H1 (cell line): Measurements from ENCODE around the gene PFN3. TPM values are rescaled to one million over a fixed set of nuclear protein-coding genes. Genes with fewer than 3 reads are reported as not detected.
A peak's percentile ranks its signal among the peaks of the same experiment; 100 is the strongest.

Experiments used
- CTCF ChIA-PET: fragments of 300-600 bp; sonication (Branson Sonifier 250); formaldehyde crosslinking; loops from one replicate; lab custom pipeline; 2021; ENCODE audit not compliant: partially characterized antibody; lab: Charles Lee
- POLR2A ChIA-PET: fragments of 300-600 bp; sonication (Branson Sonifier 250); formaldehyde crosslinking; loops from one replicate; lab custom pipeline; 2021; ENCODE audit warnings: inconsistent platforms; ENCODE audit not compliant: partially characterized antibody; lab: Charles Lee
- DNase-seq, 2 experiments: peaks; one replicate each; pipeline versions ENCODE4 v3.0.0 to v3.0.0-alpha.2; 2010 to 2022; ENCODE audit warnings: low spot score in 2 of 2, low read depth in 1 of 2, mixed read lengths in 1 of 2
- FAIRE-seq: peaks from 2 replicates; lab custom pipeline; 2011; peaks lifted over from hg19 to GRCh38; lab: Jason Lieb, UNC
- H2AFZ ChIP-seq: 2 replicates; pipeline ENCODE4 v1.8.1; 2012; ENCODE audit warnings: low read length, inconsistent platforms
- H2AK5ac ChIP-seq: 2 replicates; pipeline ENCODE4 v1.6.1; 2013; ENCODE audit warnings: low read depth, low read length
- H2BK120ac ChIP-seq: replicated peaks from 2 replicates; pipeline ENCODE3; 2013; ENCODE audit warnings: low read depth, low read length, inconsistent platforms
- H2BK12ac ChIP-seq: 2 replicates; pipeline ENCODE4 v1.6.1; 2013; ENCODE audit warnings: low read depth, low read length
- H2BK15ac ChIP-seq: 2 replicates; pipeline ENCODE4 v1.6.1; 2013; ENCODE audit warnings: low read length
- H2BK20ac ChIP-seq: 2 replicates; pipeline ENCODE4 v1.6.1; 2013; ENCODE audit warnings: low read length
- H2BK5ac ChIP-seq: 2 replicates; pipeline ENCODE4 v1.6.1; 2013; ENCODE audit warnings: low read depth, low read length
- H3K14ac ChIP-seq: 2 replicates; pipeline ENCODE4 v1.6.1; 2013; ENCODE audit warnings: inconsistent platforms; ENCODE audit not compliant: insufficient read length
- H3K18ac ChIP-seq: 2 replicates; pipeline ENCODE4 v1.6.1; 2013; ENCODE audit warnings: low read length; ENCODE audit errors: extremely low read depth
- H3K23ac ChIP-seq: 2 replicates; pipeline ENCODE4 v1.6.1; 2013; ENCODE audit warnings: inconsistent platforms; ENCODE audit not compliant: insufficient read length
- H3K23me2 ChIP-seq: 2 replicates; pipeline ENCODE4 v1.6.1; 2013; ENCODE audit warnings: low read depth, low read length
- H3K27ac ChIP-seq: 2 replicates; pipeline ENCODE4 v1.6.1; 2011; ENCODE audit warnings: low read depth, low read length, inconsistent platforms
- H3K27me3 ChIP-seq, 4 experiments: replicated peaks in 1 of 4; 1 replicate in 1 of 4; 2 replicates in 3 of 4; pipeline versions ENCODE4 v1.6.1 to v1.8.1; 2011 to 2013; ENCODE audit warnings: low read length in 3 of 4, mild to moderate bottlenecking in 3 of 4, inconsistent platforms in 2 of 4, mixed read lengths in 2 of 4, moderate library complexity in 1 of 4; ENCODE audit not compliant: control insufficient read depth in 3 of 4, insufficient read depth in 3 of 4; ENCODE audit errors: extremely low read depth in 1 of 4
- H3K36me3 ChIP-seq, 4 experiments: 2 replicates each; pipeline versions ENCODE4 v1.6.1 to v1.8.1; 2011 to 2013; ENCODE audit warnings: mild to moderate bottlenecking in 4 of 4, low read length in 3 of 4, moderate library complexity in 2 of 4, control low read depth in 1 of 4, inconsistent platforms in 1 of 4; ENCODE audit not compliant: insufficient read depth in 4 of 4, control insufficient read depth in 2 of 4
- H3K4ac ChIP-seq: replicated peaks from 2 replicates; pipeline ENCODE3; 2013; ENCODE audit warnings: low read length, low read depth, mixed read lengths, inconsistent platforms; ENCODE audit not compliant: insufficient read length
- H3K4me1 ChIP-seq, 4 experiments: replicated peaks in 1 of 4; 1 replicate in 1 of 4; 2 replicates in 3 of 4; pipeline versions ENCODE4 v1.6.1 to v1.8.1; 2011 to 2013; ENCODE audit warnings: low read length in 3 of 4, inconsistent platforms in 2 of 4, mixed read lengths in 1 of 4; ENCODE audit not compliant: insufficient read depth in 4 of 4, control insufficient read depth in 3 of 4
- H3K4me2 ChIP-seq, 2 experiments: 2 replicates each; pipeline versions ENCODE4 v1.6.1 to v1.8.1; 2011 to 2013; ENCODE audit warnings: low read depth in 2 of 2, low read length in 2 of 2, control low read depth in 1 of 2, inconsistent platforms in 1 of 2, mild to moderate bottlenecking in 1 of 2; ENCODE audit not compliant: insufficient read depth in 1 of 2
- H3K4me3 ChIP-seq, 4 experiments: fragments of 200-600, 300-600 bp in 1 of 4; sonication (generic), shearing (Covaris generic), sonication (Bioruptor Twin) in 1 of 4; 2 replicates each; pipeline versions ENCODE4 v1.5.1 to v1.8.1; 2011 to 2016; ENCODE audit warnings: low read length in 4 of 4, low read depth in 3 of 4, control low read depth in 2 of 4, inconsistent platforms in 2 of 4, mild to moderate bottlenecking in 2 of 4, mixed read lengths in 1 of 4, moderate library complexity in 1 of 4; ENCODE audit not compliant: insufficient read depth in 2 of 4; ENCODE audit errors: extremely low read depth in 1 of 4
- H3K56ac ChIP-seq: replicated peaks from 2 replicates; pipeline ENCODE3; 2013; ENCODE audit warnings: low read depth, mild to moderate bottlenecking, mixed read lengths, low read length, inconsistent platforms; ENCODE audit not compliant: insufficient read length
- H3K79me1 ChIP-seq: 2 replicates; pipeline ENCODE4 v1.6.1; 2013; ENCODE audit warnings: low read depth, low read length, control low read depth
- H3K79me2 ChIP-seq, 2 experiments: 2 replicates each; pipeline versions ENCODE4 v1.6.1 to v1.8.1; 2012 to 2013; ENCODE audit warnings: low read length in 2 of 2, mild to moderate bottlenecking in 2 of 2, inconsistent platforms in 1 of 2; ENCODE audit not compliant: insufficient read depth in 2 of 2, control insufficient read depth in 1 of 2
- H3K9ac ChIP-seq, 4 experiments: replicated peaks in 1 of 4; 1 replicate in 1 of 4; 2 replicates in 3 of 4; pipeline versions ENCODE4 v1.6.1 to v1.8.1; 2011 to 2013; ENCODE audit warnings: low read depth in 3 of 4, low read length in 3 of 4, control low read depth in 2 of 4, mild to moderate bottlenecking in 2 of 4, moderate library complexity in 2 of 4, inconsistent platforms in 1 of 4; ENCODE audit errors: extremely low read depth in 1 of 4
- H3K9me3 ChIP-seq, 2 experiments: 2 replicates each; pipeline versions ENCODE4 v1.6.1 to v1.8.1; 2012 to 2013; ENCODE audit warnings: mild to moderate bottlenecking in 2 of 2, moderate library complexity in 2 of 2, control low read depth in 1 of 2, inconsistent platforms in 1 of 2, low read depth in 1 of 2, low read length in 1 of 2, mixed read lengths in 1 of 2; ENCODE audit not compliant: insufficient read depth in 2 of 2
- H4K20me1 ChIP-seq, 2 experiments: replicated peaks in 1 of 2; 2 replicates each; pipeline versions ENCODE3 to v1.8.1; 2011 to 2013; ENCODE audit warnings: inconsistent platforms in 2 of 2, low read length in 2 of 2, mild to moderate bottlenecking in 1 of 2; ENCODE audit not compliant: insufficient read depth in 2 of 2, control insufficient read depth in 1 of 2
- H4K5ac ChIP-seq: 2 replicates; pipeline ENCODE4 v1.6.1; 2013; ENCODE audit warnings: low read length, low read depth, mixed read lengths, inconsistent platforms; ENCODE audit not compliant: insufficient read length
- H4K8ac ChIP-seq: 2 replicates; pipeline ENCODE4 v1.8.0; 2013; ENCODE audit warnings: mild to moderate bottlenecking, moderate library complexity, low read length, inconsistent platforms; ENCODE audit not compliant: insufficient read depth; ENCODE audit errors: extremely low read depth
- H4K91ac ChIP-seq: replicated peaks from 2 replicates; pipeline ENCODE3; 2013; ENCODE audit warnings: low read length, mixed read lengths, inconsistent platforms; ENCODE audit not compliant: insufficient read length
- ASH2L ChIP-seq: fragments of 200-600, 300-600 bp; sonication (generic); IDR thresholded peaks from one replicate; pipeline ENCODE4 v1.7.1; 2017; ENCODE audit warnings: low read length
- CREB1 ChIP-seq: IDR thresholded peaks from 2 replicates; pipeline ENCODE4 v1.6.1; 2012; ENCODE audit warnings: inconsistent platforms
- GABPA ChIP-seq: IDR thresholded peaks from 2 replicates; pipeline ENCODE4 v1.6.1; 2011; ENCODE audit warnings: mild to moderate bottlenecking, low read length, moderate library complexity, borderline replicate concordance; ENCODE audit not compliant: insufficient read depth
- GTF2F1 ChIP-seq: IDR thresholded peaks from 2 replicates; pipeline ENCODE4 v1.6.1; 2012; ENCODE audit warnings: low read depth, low read length, improper control_type of control experiment, borderline replicate concordance
- NRF1 ChIP-seq: IDR thresholded peaks from 2 replicates; pipeline ENCODE4 v1.6.1; 2011; ENCODE audit warnings: mild to moderate bottlenecking, low read depth, low read length, improper control_type of control experiment
- RBBP5 ChIP-seq: IDR thresholded peaks from 2 replicates; pipeline ENCODE4 v1.7.1; 2012; ENCODE audit warnings: low read depth, mild to moderate bottlenecking, inconsistent platforms, low read length, moderate library complexity, borderline replicate concordance
- SAP30 ChIP-seq: fragments of 300-600 bp; sonication (generic); IDR thresholded peaks from 2 replicates; pipeline ENCODE4 v1.7.1; 2012; ENCODE audit warnings: low read length, moderate library complexity, mild to moderate bottlenecking, inconsistent platforms; ENCODE audit not compliant: insufficient read depth, insufficient replicate concordance
- SIRT6 ChIP-seq: IDR thresholded peaks from one replicate; pipeline ENCODE4 v1.7.1; 2012; ENCODE audit warnings: low read length, inconsistent platforms
- WGBS, 2 experiments: shearing (Covaris generic) in 1 of 2; methylation state at CpG; one replicate each; pipeline versions ENCODE4 v1.1.6 to v1.1.7; 2013 to 2015; ENCODE audit warnings: low lambda C conversion rate in 2 of 2, mixed read lengths in 2 of 2, inconsistent platforms in 1 of 2, low coverage in 1 of 2, missing lambda C conversion rate in 1 of 2; ENCODE audit not compliant: insufficient replicate concordance in 2 of 2, insufficient coverage in 1 of 2, insufficient read length in 1 of 2; ENCODE audit errors: extremely low coverage in 1 of 2, missing lambda C conversion rate in 1 of 2; 5-methylcytosine and 5-hydroxymethylcytosine counted together
- polyA plus RNA-seq, 7 experiments: library from polyadenylated mRNA; depleted of rRNA in 3 of 7; stranded (reverse) in 5 of 7; unstranded in 2 of 7; fragments of >200 nt in 5 of 7; fragments of 200-250 nt in 2 of 7; gene quantifications; 1 replicate in 5 of 7; 2 replicates in 1 of 7; 4 replicates in 1 of 7; pipeline versions ENCODE4 v1.2.1 to v1.2.3, GENCODE V29; 2011 to 2013; ENCODE audit warnings: missing spikeins in 2 of 7, mixed read lengths in 2 of 7
- total RNA-seq: library from RNA; stranded (reverse); fragmentation: NEBNext Ultra II Directional; extraction: Animal tissue kit (Norgen Biotek cat#: 25700); gene quantifications from 2 replicates; pipeline ENCODE4 v1.2.1, GENCODE V29; 2021
- TF ChIP-seq, protein P1 (sequence below): IDR thresholded peaks from 2 replicates; pipeline ENCODE4 v1.6.1; 2012; ENCODE audit warnings: low read length, inconsistent platforms
- TF ChIP-seq, protein P2 (sequence below): IDR thresholded peaks from 2 replicates; pipeline ENCODE4 v1.6.1; 2012; ENCODE audit warnings: inconsistent platforms
- TF ChIP-seq, protein P3 (sequence below): IDR thresholded peaks from 2 replicates; pipeline ENCODE4 v1.6.1; 2012; ENCODE audit warnings: inconsistent platforms

Gene PFN3
- total and polyA plus RNA-seq, 2 of the 8 experiments (the other 6 are each of a cell fraction or from before 2014, with no cell fraction given): not detected

DNA sequence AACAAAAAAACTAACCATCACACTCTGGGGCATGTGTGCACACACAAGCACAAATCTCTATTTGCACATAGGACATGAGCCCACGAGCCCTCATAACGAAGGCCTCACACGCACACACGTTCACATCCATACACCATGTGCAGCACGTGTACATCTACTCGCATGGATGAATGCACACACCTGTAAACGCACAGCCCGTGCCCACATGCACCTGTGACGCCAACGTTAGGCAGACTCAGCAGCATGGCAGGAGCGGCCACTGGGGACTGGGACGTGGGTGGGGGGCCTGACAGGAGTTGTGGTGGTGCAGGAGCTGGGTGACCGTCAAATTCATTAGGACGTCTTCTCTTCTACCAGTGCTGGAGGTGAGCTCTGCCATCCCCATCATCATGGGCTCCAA is 13.1 kb downstream of the PFN3 start:
- Histone ChIP-seq H3K79me2 (no peaks in the 10 kb centered on the region), H3K4me1 (peaks cover 0 to 6% (median 3%) of the 10 kb centered on the region in 4 experiments; a peak in 5 of 7 replicates), H4K8ac (no peak overlapping the region), H3K18ac (no peak overlapping the region), H3K14ac (no peak overlapping the region), H3K4me2 (no peak overlapping the region), H3K9me3 (no peaks in the 10 kb centered on the region), H3K4ac (no peak overlapping the region), H2AFZ (no peak overlapping the region), H4K20me1 (no peaks in the 10 kb centered on the region), H2BK12ac (0 out of 2 replicates have a peak overlapping the region, but pooled peaks have one; percentile 27), H3K23me2 (no peaks in the 10 kb centered on the region), H3K4me3 (no peak overlapping the region), H2BK20ac (no peak overlapping the region), H3K23ac (no peak overlapping the region), H4K5ac (no peak overlapping the region), H4K91ac (no peak overlapping the region), H3K27me3 (peaks cover 0 to 19% (median 10%) of the 10 kb centered on the region in 4 experiments; a peak in 6 of 7 replicates), H2BK15ac (no peak overlapping the region), H3K79me1 (no peaks in the 10 kb centered on the region), H3K27ac (no peak overlapping the region), H3K9ac (no peak overlapping the region), H2BK120ac (no peak overlapping the region), H2AK5ac (no peak overlapping the region), H3K36me3 (no peaks in the 10 kb centered on the region), H3K56ac (no peak overlapping the region), H2BK5ac (no peak overlapping the region)
- DNase-seq (no peak), FAIRE-seq (no peak)
- 92% methylated on average over 14 of the region's 14 CpGs; no CpG with 5 or more reads in 1 of the 2 experiments for WGBS, 2 experiments
- POLR2A ChIA-PET: interaction anchor here (4.2 to 6.0 kb wide), 2 partner anchors 58 to 66 kb away, joined by 49 to 51 read pairs; partner anchors contain the start of gene PRR7
- CTCF ChIA-PET: interaction anchor here (0.9 to 18.7 kb wide), 6 partner anchors 8 to 75 kb away, joined by 3 to 430 read pairs (median 22); partner anchors contain the start of genes MXD3 and PRR7
- no peak for TF ChIP-seq GABPA
- TF ChIP-seq RBBP5: no peak
- TF ChIP-seq SAP30: no peak
- TF ChIP-seq, protein P1, sequence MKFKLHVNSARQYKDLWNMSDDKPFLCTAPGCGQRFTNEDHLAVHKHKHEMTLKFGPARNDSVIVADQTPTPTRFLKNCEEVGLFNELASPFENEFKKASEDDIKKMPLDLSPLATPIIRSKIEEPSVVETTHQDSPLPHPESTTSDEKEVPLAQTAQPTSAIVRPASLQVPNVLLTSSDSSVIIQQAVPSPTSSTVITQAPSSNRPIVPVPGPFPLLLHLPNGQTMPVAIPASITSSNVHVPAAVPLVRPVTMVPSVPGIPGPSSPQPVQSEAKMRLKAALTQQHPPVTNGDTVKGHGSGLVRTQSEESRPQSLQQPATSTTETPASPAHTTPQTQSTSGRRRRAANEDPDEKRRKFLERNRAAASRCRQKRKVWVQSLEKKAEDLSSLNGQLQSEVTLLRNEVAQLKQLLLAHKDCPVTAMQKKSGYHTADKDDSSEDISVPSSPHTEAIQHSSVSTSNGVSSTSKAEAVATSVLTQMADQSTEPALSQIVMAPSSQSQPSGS: no peak
- no peak for TF ChIP-seq GTF2F1
- no peak for TF ChIP-seq SIRT6
- TF ChIP-seq, protein P2, sequence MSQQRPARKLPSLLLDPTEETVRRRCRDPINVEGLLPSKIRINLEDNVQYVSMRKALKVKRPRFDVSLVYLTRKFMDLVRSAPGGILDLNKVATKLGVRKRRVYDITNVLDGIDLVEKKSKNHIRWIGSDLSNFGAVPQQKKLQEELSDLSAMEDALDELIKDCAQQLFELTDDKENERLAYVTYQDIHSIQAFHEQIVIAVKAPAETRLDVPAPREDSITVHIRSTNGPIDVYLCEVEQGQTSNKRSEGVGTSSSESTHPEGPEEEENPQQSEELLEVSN: no peak
- TF ChIP-seq, protein P3, sequence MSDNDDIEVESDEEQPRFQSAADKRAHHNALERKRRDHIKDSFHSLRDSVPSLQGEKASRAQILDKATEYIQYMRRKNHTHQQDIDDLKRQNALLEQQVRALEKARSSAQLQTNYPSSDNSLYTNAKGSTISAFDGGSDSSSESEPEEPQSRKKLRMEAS: no peak
- no peak for TF ChIP-seq ASH2L
- no peak for TF ChIP-seq NRF1
- no peak for TF ChIP-seq CREB1
